HG02973 (cell line): Measurements from ENCODE around the gene C12orf43.

Experiments used
- ATAC-seq: cut with Tn5 transposase; IDR thresholded peaks from one replicate; pipeline ENCODE4 v1.9.1; 2021; ENCODE audit warnings: moderate library complexity; ENCODE audit not compliant: unreplicated experiment

C12orf43 gene

GRCh38 chr12:121033625-121034349 lies 17.5 kb upstream of the C12orf43 start:
- ATAC-seq: no peak

DNA sequence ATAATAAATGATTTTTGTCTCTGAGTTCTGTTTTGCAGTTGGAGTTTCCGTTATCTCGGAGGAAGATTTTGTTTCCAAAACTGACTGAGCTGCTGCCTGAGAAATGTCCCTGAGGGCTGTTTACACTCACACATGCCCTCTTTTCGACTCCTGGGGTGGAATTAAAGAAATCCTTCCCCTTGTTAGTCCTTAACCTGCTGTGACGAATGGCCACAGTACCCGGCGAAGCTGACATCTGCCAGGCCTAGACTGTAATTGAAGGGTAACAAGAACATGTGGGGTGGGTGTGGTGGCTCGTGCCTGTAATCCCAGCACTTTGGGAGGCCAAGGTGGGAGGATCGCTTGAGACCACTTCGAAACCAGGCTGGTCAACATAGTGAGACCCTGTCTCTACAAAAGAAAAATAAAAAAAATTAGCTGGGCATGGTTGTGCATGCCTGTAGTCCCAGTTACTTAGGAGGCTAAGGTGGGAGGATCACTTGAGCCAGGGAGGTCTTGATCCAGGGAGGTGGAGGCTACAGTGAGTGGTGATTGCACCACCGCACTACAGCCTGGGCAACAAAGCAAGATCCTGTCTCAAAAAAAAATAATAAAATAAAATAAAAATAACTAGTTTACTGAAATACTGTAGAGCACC lies 14.4 kb upstream of the C12orf43 start:
- no peak for ATAC-seq

DNA sequence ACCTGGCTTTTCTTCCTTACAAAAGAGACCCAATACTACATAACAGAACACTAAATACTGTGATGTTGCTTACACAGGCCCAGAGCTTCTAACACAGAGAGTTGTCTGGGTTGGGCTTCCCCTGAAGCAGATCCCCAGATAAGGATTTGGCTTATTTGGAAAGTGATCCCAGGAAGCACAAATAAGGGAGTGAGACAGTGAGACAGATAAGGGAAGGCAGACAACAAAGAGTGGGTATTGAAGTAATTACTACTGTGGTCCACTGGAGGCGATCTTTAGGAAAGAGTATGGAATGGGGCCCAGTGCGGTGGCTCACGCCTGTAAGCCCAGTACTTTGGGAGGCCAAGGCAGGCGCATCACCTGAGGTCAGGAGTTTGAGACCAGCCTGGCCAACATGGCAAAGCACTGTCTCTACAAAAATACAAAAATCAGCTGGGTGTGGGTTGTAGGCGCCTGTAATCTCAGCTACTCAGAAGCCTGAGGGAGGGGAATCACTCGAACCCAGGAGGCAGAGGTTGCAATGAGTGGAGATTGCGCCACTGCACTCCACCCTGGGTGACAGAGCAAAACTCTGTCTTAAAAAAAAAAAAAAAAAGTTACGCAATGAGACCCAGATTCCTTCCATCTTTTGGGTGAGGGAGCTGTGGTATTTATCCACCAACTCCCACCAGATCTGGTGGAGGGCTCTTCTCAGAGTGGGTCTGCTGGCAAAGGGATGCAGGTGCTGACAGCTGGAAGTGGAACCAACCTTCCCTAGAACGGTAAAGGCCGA lies 10.2 kb upstream of the C12orf43 start:
- no peak for ATAC-seq

- no peak for ATAC-seq
Measured at GRCh38 chr12:121025442-121026226, 9.3 kb upstream of the C12orf43 start.

- ATAC-seq: no peak
Measured at GRCh38 chr12:121023799-121024198, 7.5 kb upstream of the C12orf43 start.

- no peak for ATAC-seq
Measured at GRCh38 chr12:121022713-121023112, 6.4 kb upstream of the C12orf43 start.

DNA sequence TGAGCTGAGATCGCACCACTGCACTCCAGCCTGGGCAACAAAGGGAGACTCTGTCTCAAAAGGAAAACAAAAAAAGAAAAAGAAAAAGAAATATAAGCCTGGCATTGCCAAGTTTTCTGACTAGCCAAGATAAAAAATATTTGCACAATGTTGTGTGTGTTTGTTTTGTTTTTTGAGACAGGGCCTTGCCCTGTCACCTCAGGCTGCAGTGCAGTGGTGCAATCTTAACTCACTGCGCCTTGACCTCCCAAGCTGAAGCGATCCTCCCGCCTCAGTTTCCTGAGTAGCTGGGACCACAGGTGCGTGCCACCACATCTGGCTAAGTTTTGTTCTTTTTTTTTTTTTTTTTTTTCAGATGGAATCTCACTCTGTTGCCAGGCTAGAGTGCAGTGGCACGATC lies 5.5 kb upstream of the C12orf43 start:
- no peak for ATAC-seq

GRCh38 chr12:121018860-121019617 lies 2.8 kb upstream of the C12orf43 start:
- no peak for ATAC-seq

- no peak for ATAC-seq
Measured at GRCh38 chr12:121017966-121018491, 1.7 kb upstream of the C12orf43 start.

GRCh38 chr12:121013715-121014114 lies 2.6 kb downstream of the C12orf43 start:
- ATAC-seq: no peak

DNA sequence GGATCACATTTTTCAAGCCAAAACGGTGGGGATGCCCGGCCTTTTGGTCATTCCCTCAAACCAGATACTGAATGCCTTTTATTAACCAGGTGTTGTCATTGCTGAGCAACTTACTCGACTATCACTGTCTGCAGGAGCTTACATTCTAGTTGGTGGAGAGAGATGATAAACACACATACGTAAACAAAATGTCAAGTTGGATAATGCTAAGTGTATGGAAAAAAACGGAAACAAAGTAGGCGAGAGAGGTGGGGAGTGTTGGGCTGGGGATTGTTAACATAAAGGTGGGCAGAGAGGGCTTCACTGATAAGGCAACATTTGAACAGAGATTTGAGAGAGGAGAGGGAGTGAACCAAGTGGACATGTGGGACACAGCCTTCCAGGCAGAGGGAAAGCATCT lies 4.5 kb downstream of the C12orf43 start:
- ATAC-seq: no peak

DNA sequence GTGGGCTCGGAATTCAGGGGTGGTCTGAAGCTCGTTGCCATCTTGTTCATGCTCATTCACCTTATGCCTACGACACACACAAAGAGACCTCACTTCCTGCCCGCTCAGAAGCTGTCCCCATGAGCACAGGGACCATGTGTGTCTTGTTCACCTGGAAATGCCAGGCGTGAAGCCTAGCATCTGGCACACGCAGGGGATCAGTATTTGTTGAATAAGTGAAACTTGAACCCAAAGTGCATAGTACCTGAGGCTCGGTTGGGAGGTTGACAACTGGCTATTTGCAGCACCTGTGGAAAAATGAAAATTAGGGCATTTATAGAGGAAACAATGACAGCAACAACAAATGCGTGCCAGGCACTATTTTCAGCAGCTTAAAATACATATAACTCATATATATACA lies 5.4 kb downstream of the C12orf43 start:
- ATAC-seq: no peak

GRCh38 chr12:121009741-121010140 lies 6.5 kb downstream of the C12orf43 start:
- no peak for ATAC-seq

DNA sequence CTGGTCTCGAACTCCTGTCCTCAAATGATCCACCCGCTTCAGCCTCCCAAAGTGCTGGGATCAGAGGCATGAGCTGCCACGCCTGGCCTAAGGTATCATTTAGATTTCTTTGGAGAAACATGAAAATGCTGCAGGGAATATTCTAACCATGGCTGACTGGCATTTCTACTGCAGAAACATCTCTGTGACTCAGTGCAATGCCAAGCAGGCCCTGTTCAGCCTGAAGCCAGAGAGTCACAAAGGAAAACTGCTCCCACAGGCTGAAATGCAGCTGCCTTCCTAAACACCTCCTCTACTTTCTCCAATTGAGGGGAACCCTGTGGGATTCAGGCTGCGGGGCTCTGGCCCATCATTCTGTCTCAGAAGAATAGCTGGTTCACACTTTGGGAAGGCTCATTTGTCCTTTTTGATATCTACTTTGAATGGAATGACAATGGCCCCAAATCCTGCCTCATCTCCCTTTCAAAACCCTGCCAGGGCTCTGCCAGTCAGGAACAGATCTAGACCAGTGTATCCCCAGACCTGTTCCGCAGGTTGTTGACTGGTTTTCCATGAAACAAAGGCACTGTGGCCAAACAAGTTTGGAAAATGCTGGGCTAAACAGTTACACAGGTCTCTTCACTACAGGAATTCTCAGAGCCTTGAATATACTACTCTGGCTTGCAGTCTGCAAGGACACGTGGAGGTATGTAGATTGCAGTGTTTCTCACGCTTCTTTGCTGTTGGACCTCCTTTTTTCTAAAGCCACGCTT lies 7.8 kb downstream of the C12orf43 start:
- no peak for ATAC-seq

DNA sequence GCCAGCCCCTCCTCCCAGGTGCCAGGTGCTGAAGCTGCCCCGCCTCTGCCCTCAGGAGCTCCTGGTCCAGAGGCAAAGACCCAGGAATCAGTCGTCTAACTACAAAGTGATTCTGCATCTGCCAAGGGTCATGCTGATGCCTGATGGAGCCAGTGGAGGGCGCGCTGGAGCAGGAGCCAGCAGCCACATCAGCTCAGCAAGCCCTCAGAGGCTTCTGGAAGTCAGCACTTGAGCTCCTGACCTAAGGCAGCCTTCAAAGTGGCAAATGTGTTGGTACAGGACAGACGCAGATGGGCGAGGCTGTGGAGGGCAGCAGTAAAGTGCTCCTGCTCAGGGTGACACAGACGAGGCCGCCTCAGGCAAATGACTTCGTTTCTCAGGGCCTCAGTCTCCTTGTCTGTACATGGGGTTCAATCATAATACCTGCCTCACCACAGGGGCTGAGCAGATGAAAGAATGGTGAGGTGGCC lies 10.9 kb downstream of the C12orf43 start:
- no peak for ATAC-seq

DNA sequence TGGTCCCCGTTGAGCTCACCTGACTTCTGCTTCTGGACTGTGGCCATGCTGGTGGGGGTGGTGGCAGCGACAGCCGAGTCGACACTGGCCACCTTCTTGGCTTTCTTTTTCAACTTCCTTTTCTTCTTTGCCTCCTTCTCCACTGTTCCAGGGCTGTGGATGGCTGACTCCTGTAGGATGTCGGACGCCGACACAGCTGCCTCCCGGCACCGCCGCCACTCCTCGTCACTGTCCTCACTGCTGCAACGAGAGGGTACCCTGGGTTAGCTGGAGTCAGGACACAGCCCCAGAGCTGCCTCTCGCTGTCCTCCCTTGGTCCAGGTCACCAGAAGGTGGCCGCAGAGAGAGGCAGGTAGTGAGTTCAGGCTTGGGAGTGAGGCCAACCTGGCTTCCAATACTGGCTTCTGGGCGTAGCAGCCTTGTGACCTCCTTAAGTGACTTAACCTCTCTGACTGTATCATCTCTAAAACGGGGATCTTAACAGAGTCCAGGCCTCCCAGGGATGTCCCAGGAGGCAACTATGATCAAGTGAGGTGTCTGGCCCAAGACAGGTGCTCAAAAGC lies 12.0 kb downstream of the C12orf43 start:
- no peak for ATAC-seq

DNA sequence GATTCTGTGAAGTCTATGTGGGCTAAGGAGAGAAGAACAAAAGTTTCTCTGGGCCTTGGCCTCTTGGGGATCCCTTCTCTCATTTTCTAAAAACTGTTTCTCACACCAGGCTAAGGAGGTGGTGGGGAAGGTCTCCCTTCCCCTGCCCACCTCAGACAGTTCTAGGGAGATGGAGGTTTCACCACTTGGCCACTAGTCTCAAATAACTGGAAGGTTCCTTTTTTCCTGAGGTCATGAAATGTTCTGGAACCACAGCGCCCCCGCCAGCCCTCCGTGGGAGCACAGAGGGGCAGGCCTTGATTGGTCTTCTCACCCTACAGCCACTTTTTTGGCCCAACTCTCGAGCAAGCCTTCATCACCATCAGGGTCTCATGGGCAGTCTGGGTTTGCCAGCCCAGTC lies 12.6 kb downstream of the C12orf43 start:
- no peak for ATAC-seq

GRCh38 chr12:121001841-121002483 lies 14.3 kb downstream of the C12orf43 start:
- ATAC-seq: no peak

- no peak for ATAC-seq
Measured at GRCh38 chr12:121001060-121001459, 15.2 kb downstream of the C12orf43 start.
